ENCODE results near the gene RAB4A.

The RAB4A gene

GRCh38 chr1:229284887-229285286 is 14.0 kb downstream of the RAB4A start:
- Histone ChIP-seq H3K4me1 (ENCODE audit: low read length) (peaks cover 34% of the 10 kb centered on the region), H3K79me2 (ENCODE audit: low read length) (peaks cover 72% of the 10 kb centered on the region)
- no peak for TF ChIP-seq EZH2phosphoT487 (IDR thresholded peaks at IDR 0.05; ENCODE audit: low read depth)
- TF ChIP-seq CTCF (IDR thresholded peaks at IDR 0.05; ENCODE audit: low read depth, low read length) = no peak

GRCh38 chr1:229285440-229285839 is 14.5 kb downstream of the RAB4A start:
- Histone ChIP-seq H3K4me2 (ENCODE audit: low read length) (no peak overlapping the region), H3K79me2 (ENCODE audit: low read length) (peaks cover 67% of the 10 kb centered on the region), H4K20me1 (ENCODE audit: insufficient read depth, low read length) (peaks cover 76% of the 10 kb centered on the region), H3K4me3 (ENCODE audit: low read length) (no peak overlapping the region), H3K9ac (ENCODE audit: low read length) (no peak overlapping the region), H3K4me1 (ENCODE audit: low read length) (peaks cover 34% of the 10 kb centered on the region), H3K27me3 (ENCODE audit: low read depth, low read length) (no peaks in the 10 kb centered on the region), H3K36me3 (replicated peaks; ENCODE audit: low read depth, low read length) (peaks cover 16% of the 10 kb centered on the region), H3K27ac (ENCODE audit: low read length) (no peak overlapping the region), H2AFZ (ENCODE audit: low read depth, low read length) (no peak overlapping the region), H3K9me3 (ENCODE audit: insufficient read depth, low read length) (no peaks in the 10 kb centered on the region)
- TF ChIP-seq EZH2phosphoT487 (IDR thresholded peaks at IDR 0.05; ENCODE audit: low read depth) = no peak
- TF ChIP-seq CTCF (IDR thresholded peaks at IDR 0.05; ENCODE audit: low read depth, low read length) = no peak

More at GRCh38 chr1:229284887-229285286, 14.0 kb downstream of the RAB4A start:
- Histone ChIP-seq H3K27ac (ENCODE audit: low read length) (no peak overlapping the region), H3K9me3 (ENCODE audit: insufficient read depth, low read length) (no peaks in the 10 kb centered on the region), H3K27me3 (ENCODE audit: low read depth, low read length) (no peaks in the 10 kb centered on the region), H4K20me1 (ENCODE audit: insufficient read depth, low read length) (peaks cover 76% of the 10 kb centered on the region), H3K9ac (ENCODE audit: low read length) (no peak overlapping the region), H3K4me2 (ENCODE audit: low read length) (no peak overlapping the region), H2AFZ (ENCODE audit: low read depth, low read length) (no peak overlapping the region), H3K36me3 (replicated peaks; ENCODE audit: low read depth, low read length) (peaks cover 10% of the 10 kb centered on the region), H3K4me3 (ENCODE audit: low read length) (no peak overlapping the region)

- Histone ChIP-seq H3K27me3 (ENCODE audit: low read depth, low read length) (no peaks in the 10 kb centered on the region), H4K20me1 (ENCODE audit: insufficient read depth, low read length) (peaks cover 76% of the 10 kb centered on the region), H3K4me1 (ENCODE audit: low read length) (peaks cover 29% of the 10 kb centered on the region), H3K4me3 (ENCODE audit: low read length) (no peak overlapping the region), H3K4me2 (ENCODE audit: low read length) (peak overlapping the region; percentile 26), H3K36me3 (replicated peaks; ENCODE audit: low read depth, low read length) (peaks cover 24% of the 10 kb centered on the region), H3K79me2 (ENCODE audit: low read length) (peaks cover 59% of the 10 kb centered on the region), H2AFZ (ENCODE audit: low read depth, low read length) (no peak overlapping the region), H3K27ac (ENCODE audit: low read length) (no peak overlapping the region), H3K9ac (ENCODE audit: low read length) (no peak overlapping the region), H3K9me3 (ENCODE audit: insufficient read depth, low read length) (no peaks in the 10 kb centered on the region)
- TF ChIP-seq EZH2phosphoT487 (IDR thresholded peaks at IDR 0.05; ENCODE audit: low read depth) (no peak), CTCF (IDR thresholded peaks at IDR 0.05; ENCODE audit: low read depth, low read length) (no peak)
Measured at GRCh38 chr1:229286099-229286766, 15.3 kb downstream of the RAB4A start.

GRCh38 chr1:229287267-229287666 is 16.4 kb downstream of the RAB4A start:
- Histone ChIP-seq H3K9me3 (ENCODE audit: insufficient read depth, low read length) (no peaks in the 10 kb centered on the region), H3K9ac (ENCODE audit: low read length) (no peak overlapping the region), H3K4me3 (ENCODE audit: low read length) (no peak overlapping the region), H4K20me1 (ENCODE audit: insufficient read depth, low read length) (peaks cover 73% of the 10 kb centered on the region), H2AFZ (ENCODE audit: low read depth, low read length) (no peak overlapping the region), H3K36me3 (replicated peaks; ENCODE audit: low read depth, low read length) (peaks cover 28% of the 10 kb centered on the region), H3K27ac (ENCODE audit: low read length) (no peak overlapping the region), H3K4me1 (ENCODE audit: low read length) (peaks cover 27% of the 10 kb centered on the region), H3K27me3 (ENCODE audit: low read depth, low read length) (no peaks in the 10 kb centered on the region), H3K4me2 (ENCODE audit: low read length) (no peak overlapping the region), H3K79me2 (ENCODE audit: low read length) (peaks cover 50% of the 10 kb centered on the region)
- TF ChIP-seq EZH2phosphoT487 (IDR thresholded peaks at IDR 0.05; ENCODE audit: low read depth) (no peak), CTCF (IDR thresholded peaks at IDR 0.05; ENCODE audit: low read depth, low read length) (no peak)
